Measurements from ENCODE around the gene KIF11. TPM values are rescaled to one million over a fixed set of nuclear protein-coding genes. Genes with fewer than 3 reads are reported as not detected.

The KIF11 gene
- total and polyA plus RNA-seq, 2 of the 13 experiments (the other 11 are each of a cell fraction or from before 2014, with no cell fraction given): 8.7 to 38.4 TPM

GRCh38 chr10:92573798-92574547 is 19.0 kb upstream of the KIF11 start, which contains the start of gene IDE (continued):
- TF ChIP-seq, protein P1, sequence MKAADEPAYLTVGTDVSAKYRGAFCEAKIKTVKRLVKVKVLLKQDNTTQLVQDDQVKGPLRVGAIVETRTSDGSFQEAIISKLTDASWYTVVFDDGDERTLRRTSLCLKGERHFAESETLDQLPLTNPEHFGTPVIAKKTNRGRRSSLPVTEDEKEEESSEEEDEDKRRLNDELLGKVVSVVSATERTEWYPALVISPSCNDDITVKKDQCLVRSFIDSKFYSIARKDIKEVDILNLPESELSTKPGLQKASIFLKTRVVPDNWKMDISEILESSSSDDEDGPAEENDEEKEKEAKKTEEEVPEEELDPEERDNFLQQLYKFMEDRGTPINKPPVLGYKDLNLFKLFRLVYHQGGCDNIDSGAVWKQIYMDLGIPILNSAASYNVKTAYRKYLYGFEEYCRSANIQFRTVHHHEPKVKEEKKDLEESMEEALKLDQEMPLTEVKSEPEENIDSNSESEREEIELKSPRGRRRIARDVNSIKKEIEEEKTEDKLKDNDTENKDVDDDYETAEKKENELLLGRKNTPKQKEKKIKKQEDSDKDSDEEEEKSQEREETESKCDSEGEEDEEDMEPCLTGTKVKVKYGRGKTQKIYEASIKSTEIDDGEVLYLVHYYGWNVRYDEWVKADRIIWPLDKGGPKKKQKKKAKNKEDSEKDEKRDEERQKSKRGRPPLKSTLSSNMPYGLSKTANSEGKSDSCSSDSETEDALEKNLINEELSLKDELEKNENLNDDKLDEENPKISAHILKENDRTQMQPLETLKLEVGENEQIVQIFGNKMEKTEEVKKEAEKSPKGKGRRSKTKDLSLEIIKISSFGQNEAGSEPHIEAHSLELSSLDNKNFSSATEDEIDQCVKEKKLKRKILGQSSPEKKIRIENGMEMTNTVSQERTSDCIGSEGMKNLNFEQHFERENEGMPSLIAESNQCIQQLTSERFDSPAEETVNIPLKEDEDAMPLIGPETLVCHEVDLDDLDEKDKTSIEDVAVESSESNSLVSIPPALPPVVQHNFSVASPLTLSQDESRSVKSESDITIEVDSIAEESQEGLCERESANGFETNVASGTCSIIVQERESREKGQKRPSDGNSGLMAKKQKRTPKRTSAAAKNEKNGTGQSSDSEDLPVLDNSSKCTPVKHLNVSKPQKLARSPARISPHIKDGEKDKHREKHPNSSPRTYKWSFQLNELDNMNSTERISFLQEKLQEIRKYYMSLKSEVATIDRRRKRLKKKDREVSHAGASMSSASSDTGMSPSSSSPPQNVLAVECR (CRISPR knock-in tag; IDR thresholded peaks at IDR 0.05; ENCODE audit: borderline replicate concordance): peak; percentile 89
- TF ChIP-seq KAT2B (IDR thresholded peaks at IDR 0.05; ENCODE audit: borderline replicate concordance, low read depth, low read length): no peak
- peak; percentile 22; the same call in 1 of the 2 replicates for TF ChIP-seq ZNF121 (CRISPR knock-in tag; IDR thresholded peaks at IDR 0.05)
- peak; percentile 83 for TF ChIP-seq ELF1 (CRISPR knock-in tag; IDR thresholded peaks at IDR 0.05)
- TF ChIP-seq, protein P2, sequence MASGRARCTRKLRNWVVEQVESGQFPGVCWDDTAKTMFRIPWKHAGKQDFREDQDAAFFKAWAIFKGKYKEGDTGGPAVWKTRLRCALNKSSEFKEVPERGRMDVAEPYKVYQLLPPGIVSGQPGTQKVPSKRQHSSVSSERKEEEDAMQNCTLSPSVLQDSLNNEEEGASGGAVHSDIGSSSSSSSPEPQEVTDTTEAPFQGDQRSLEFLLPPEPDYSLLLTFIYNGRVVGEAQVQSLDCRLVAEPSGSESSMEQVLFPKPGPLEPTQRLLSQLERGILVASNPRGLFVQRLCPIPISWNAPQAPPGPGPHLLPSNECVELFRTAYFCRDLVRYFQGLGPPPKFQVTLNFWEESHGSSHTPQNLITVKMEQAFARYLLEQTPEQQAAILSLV (CRISPR knock-in tag; IDR thresholded peaks at IDR 0.05; ENCODE audit: borderline replicate concordance): peak; percentile 72; the same call in 1 of the 2 replicates
- TF ChIP-seq HNRNPLL (IDR thresholded peaks at IDR 0.05; ENCODE audit: low read depth, low read length, poor library complexity, severe bottlenecking): peak; percentile 98
- TF ChIP-seq ZMYM3 (CRISPR knock-in tag; IDR thresholded peaks at IDR 0.05): peak; percentile 14; the same call in 1 of the 2 replicates
- TF ChIP-seq RNF2 (conservative IDR thresholded peaks at IDR 0.05; ENCODE audit: low read depth): 0 out of 2 replicates have a peak, but pooled peaks have one; percentile 68
- peak; percentile 95 for TF ChIP-seq ZFP91 (CRISPR knock-in tag; IDR thresholded peaks at IDR 0.05; ENCODE audit: borderline replicate concordance)
- no peak for TF ChIP-seq ZNF326 (CRISPR knock-in tag; IDR thresholded peaks at IDR 0.05; ENCODE audit: borderline replicate concordance)
- TF ChIP-seq, protein P3, sequence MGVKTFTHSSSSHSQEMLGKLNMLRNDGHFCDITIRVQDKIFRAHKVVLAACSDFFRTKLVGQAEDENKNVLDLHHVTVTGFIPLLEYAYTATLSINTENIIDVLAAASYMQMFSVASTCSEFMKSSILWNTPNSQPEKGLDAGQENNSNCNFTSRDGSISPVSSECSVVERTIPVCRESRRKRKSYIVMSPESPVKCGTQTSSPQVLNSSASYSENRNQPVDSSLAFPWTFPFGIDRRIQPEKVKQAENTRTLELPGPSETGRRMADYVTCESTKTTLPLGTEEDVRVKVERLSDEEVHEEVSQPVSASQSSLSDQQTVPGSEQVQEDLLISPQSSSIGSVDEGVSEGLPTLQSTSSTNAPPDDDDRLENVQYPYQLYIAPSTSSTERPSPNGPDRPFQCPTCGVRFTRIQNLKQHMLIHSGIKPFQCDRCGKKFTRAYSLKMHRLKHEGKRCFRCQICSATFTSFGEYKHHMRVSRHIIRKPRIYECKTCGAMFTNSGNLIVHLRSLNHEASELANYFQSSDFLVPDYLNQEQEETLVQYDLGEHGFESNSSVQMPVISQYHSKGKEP (CRISPR knock-in tag; IDR thresholded peaks at IDR 0.05): no peak
- TF ChIP-seq ZNF337 (CRISPR knock-in tag; IDR thresholded peaks at IDR 0.05; ENCODE audit: borderline replicate concordance, low read depth): peak; percentile 97
- no peak for TF ChIP-seq MAZ (IDR thresholded peaks at IDR 0.05; ENCODE audit: borderline replicate concordance, low read depth, low read length)
- no peak; the same call in none of the 2 replicates for TF ChIP-seq MAZ (CRISPR knock-in tag; IDR thresholded peaks at IDR 0.05; ENCODE audit: low read depth)
- peak; percentile 91 for TF ChIP-seq ZNF547 (CRISPR knock-in tag; IDR thresholded peaks at IDR 0.05)
- TF ChIP-seq ZNF136 (CRISPR knock-in tag; IDR thresholded peaks at IDR 0.05; ENCODE audit: low read depth): peak; percentile 93; the same call in 1 of the 2 replicates

Measured in HepG2 (cell line).